DND-41 (cell line): ENCODE measurements around the gene AAGAB.

ENCODE experiments used
- ATAC-seq: fragments of 200-7000 bp; cut with Tn5 transposase; 3 replicates; pipeline ENCODE4 v1.9.1; 2021; ENCODE audit warnings: low read depth; ENCODE audit not compliant: insufficient read depth
- DNase-seq: peaks from one replicate; pipeline ENCODE4 v3.0.0-alpha.2; 2020
- H2AFZ ChIP-seq: 2 replicates; pipeline ENCODE4 v1.6.0; 2012; ENCODE audit warnings: low read depth, low read length
- H3K27ac ChIP-seq: 2 replicates; pipeline ENCODE4 v1.5.1; 2012; ENCODE audit warnings: low read length, inconsistent platforms
- H3K27me3 ChIP-seq: fragments of 200-600 bp; sonication (generic); 2 replicates; pipeline ENCODE4 v1.6.0; 2012; ENCODE audit warnings: low read length, mild to moderate bottlenecking, inconsistent platforms; ENCODE audit not compliant: insufficient read depth, poor library complexity
- H3K36me3 ChIP-seq: 2 replicates; pipeline ENCODE4 v1.5.1; 2012; ENCODE audit warnings: low read length, inconsistent platforms; ENCODE audit not compliant: insufficient read depth
- H3K4me1 ChIP-seq: 2 replicates; pipeline ENCODE4 v1.5.1; 2012; ENCODE audit warnings: mild to moderate bottlenecking, low read length; ENCODE audit not compliant: insufficient read depth
- H3K4me2 ChIP-seq: 2 replicates; pipeline ENCODE4 v1.6.0; 2012; ENCODE audit warnings: mild to moderate bottlenecking, moderate library complexity, low read length, inconsistent platforms; ENCODE audit not compliant: insufficient read depth
- H3K4me3 ChIP-seq, 2 experiments: fragments of 200-600 bp in 1 of 2; shearing (Covaris generic) in 1 of 2; 2 replicates each; pipeline ENCODE4 v1.5.1; 2012 to 2016; ENCODE audit warnings: inconsistent platforms in 2 of 2, low read length in 2 of 2, mild to moderate bottlenecking in 2 of 2, low read depth in 1 of 2, moderate library complexity in 1 of 2
- H3K79me2 ChIP-seq: 2 replicates; pipeline ENCODE4 v1.6.0; 2012; ENCODE audit warnings: low read length, inconsistent platforms; ENCODE audit not compliant: insufficient read depth
- H3K9ac ChIP-seq: 2 replicates; pipeline ENCODE4 v1.6.0; 2012; ENCODE audit warnings: low read depth, mild to moderate bottlenecking, inconsistent platforms, low read length, moderate library complexity
- H3K9me3 ChIP-seq: 2 replicates; pipeline ENCODE4 v1.5.1; 2012; ENCODE audit warnings: low read length, moderate library complexity, mild to moderate bottlenecking, inconsistent platforms; ENCODE audit not compliant: insufficient read depth, severe bottlenecking
- H4K20me1 ChIP-seq: 2 replicates; pipeline ENCODE4 v1.6.0; 2012; ENCODE audit warnings: low read length; ENCODE audit not compliant: insufficient read depth
- EZH2 ChIP-seq: IDR thresholded peaks from 3 replicates; pipeline ENCODE4 v1.6.1; 2012; ENCODE audit warnings: borderline replicate concordance, low read depth, mild to moderate bottlenecking, moderate library complexity, low read length, inconsistent platforms; ENCODE audit not compliant: severe bottlenecking
- TF ChIP-seq, protein P1 (sequence below): IDR thresholded peaks from 2 replicates; pipeline ENCODE4 v1.5.1; 2012; ENCODE audit warnings: borderline replicate concordance, low read length, moderate library complexity, mild to moderate bottlenecking; ENCODE audit not compliant: poor library complexity, severe bottlenecking; ENCODE audit errors: extremely low read depth

Gene AAGAB

GRCh38 chr15:67193223-67193990 is 61.1 kb downstream of the AAGAB start:
- Histone ChIP-seq H4K20me1 (no peaks in the 10 kb centered on the region), H2AFZ (no peak overlapping the region), H3K4me2 (no peak overlapping the region), H3K27me3 (no peaks in the 10 kb centered on the region), H3K9ac (no peak overlapping the region), H3K79me2 (no peaks in the 10 kb centered on the region), H3K4me1 (no peaks in the 10 kb centered on the region), H3K27ac (no peak overlapping the region), H3K36me3 (no peaks in the 10 kb centered on the region; the same call in 1 of the 2 replicates), H3K9me3 (no peaks in the 10 kb centered on the region), H3K4me3 (no peak overlapping the region)
- ATAC-seq: no peak
- TF ChIP-seq, protein P1, sequence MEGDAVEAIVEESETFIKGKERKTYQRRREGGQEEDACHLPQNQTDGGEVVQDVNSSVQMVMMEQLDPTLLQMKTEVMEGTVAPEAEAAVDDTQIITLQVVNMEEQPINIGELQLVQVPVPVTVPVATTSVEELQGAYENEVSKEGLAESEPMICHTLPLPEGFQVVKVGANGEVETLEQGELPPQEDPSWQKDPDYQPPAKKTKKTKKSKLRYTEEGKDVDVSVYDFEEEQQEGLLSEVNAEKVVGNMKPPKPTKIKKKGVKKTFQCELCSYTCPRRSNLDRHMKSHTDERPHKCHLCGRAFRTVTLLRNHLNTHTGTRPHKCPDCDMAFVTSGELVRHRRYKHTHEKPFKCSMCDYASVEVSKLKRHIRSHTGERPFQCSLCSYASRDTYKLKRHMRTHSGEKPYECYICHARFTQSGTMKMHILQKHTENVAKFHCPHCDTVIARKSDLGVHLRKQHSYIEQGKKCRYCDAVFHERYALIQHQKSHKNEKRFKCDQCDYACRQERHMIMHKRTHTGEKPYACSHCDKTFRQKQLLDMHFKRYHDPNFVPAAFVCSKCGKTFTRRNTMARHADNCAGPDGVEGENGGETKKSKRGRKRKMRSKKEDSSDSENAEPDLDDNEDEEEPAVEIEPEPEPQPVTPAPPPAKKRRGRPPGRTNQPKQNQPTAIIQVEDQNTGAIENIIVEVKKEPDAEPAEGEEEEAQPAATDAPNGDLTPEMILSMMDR: no peak
- TF ChIP-seq EZH2: no peak
- no peak for DNase-seq

GRCh38 chr15:67192185-67192820 is 62.2 kb downstream of the AAGAB start:
- TF ChIP-seq, protein P1: no peak
- TF ChIP-seq EZH2: no peak
- H3K9ac ChIP-seq: no peak overlapping the region

DNA sequence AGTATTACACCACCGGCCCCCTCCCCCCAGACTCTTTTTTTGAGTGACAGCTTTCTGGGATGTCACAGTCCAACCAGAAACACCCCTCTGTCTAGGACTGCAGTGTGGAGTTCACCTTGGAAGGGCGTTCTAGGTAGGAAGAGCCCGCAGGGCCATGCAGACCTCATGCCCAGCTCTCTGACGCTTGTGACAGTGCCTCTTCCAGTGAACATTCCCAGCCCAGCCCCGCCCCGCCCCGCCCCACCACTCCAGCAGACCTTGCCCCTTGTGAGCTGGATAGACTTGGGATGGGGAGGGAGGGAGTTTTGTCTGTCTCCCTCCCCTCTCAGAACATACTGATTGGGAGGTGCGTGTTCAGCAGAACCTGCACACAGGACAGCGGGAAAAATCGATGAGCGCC is 63.6 kb downstream of the AAGAB start:
- ATAC-seq: no peak
- Histone ChIP-seq H3K27me3 (no peaks in the 10 kb centered on the region), H3K4me1 (no peaks in the 10 kb centered on the region), H3K36me3 (no peaks in the 10 kb centered on the region; the same call in 1 of the 2 replicates), H4K20me1 (no peaks in the 10 kb centered on the region), H3K79me2 (no peaks in the 10 kb centered on the region), H3K27ac (no peak overlapping the region), H3K9me3 (no peaks in the 10 kb centered on the region), H2AFZ (no peak overlapping the region), H3K9ac (no peak overlapping the region), H3K4me2 (no peak overlapping the region), H3K4me3 (no peak overlapping the region)
- TF ChIP-seq, protein P1: no peak
- TF ChIP-seq EZH2: no peak
- DNase-seq: no peak

More at GRCh38 chr15:67192185-67192820, 62.2 kb downstream of the AAGAB start:
- no peaks in the 10 kb centered on the region; the same call in 1 of the 2 replicates for H3K36me3 ChIP-seq
- no peaks in the 10 kb centered on the region for H3K4me1 ChIP-seq
- no peak for DNase-seq
- no peak overlapping the region for H3K27ac ChIP-seq
- H3K79me2 ChIP-seq: no peaks in the 10 kb centered on the region
- H4K20me1 ChIP-seq: no peaks in the 10 kb centered on the region
- no peak overlapping the region for H3K4me3 ChIP-seq
- no peak overlapping the region for H2AFZ ChIP-seq
- H3K4me2 ChIP-seq: no peak overlapping the region
- no peak for ATAC-seq
- no peaks in the 10 kb centered on the region for H3K27me3 ChIP-seq
- no peaks in the 10 kb centered on the region for H3K9me3 ChIP-seq
